ENCODE measurements around the gene BRAF. TPM values are rescaled to one million over a fixed set of nuclear protein-coding genes. Genes with fewer than 3 reads are reported as not detected.

BRAF gene
- total RNA-seq, 1 donor from 2014 or later, result 13.3 TPM

GRCh38 chr7:140901941-140902302 lies 22.8 kb downstream of the BRAF start:
- no peaks in the 10 kb centered on the region for H3K36me3 ChIP-seq (ENCODE audit: control insufficient read depth, insufficient read depth, low read length)
- H3K4me3 ChIP-seq (ENCODE audit: low read depth, low read length), result no peak overlapping the region
- TF ChIP-seq CTCF (IDR thresholded peaks at IDR 0.05; ENCODE audit: insufficient read depth, low read length, poor library complexity, severe bottlenecking), result no peak
- no peak for DNase-seq (ENCODE audit: low read depth)
- H3K27me3 ChIP-seq (ENCODE audit: control insufficient read depth, insufficient read depth, low read length), result no peaks in the 10 kb centered on the region

- TF ChIP-seq CTCF (IDR thresholded peaks at IDR 0.05; ENCODE audit: insufficient read depth, low read length, poor library complexity, severe bottlenecking), result no peak
These were observed 24.8 kb downstream of the BRAF start for GRCh38 chr7:140899883-140900282.

GRCh38 chr7:140898786-140899536 lies 25.8 kb downstream of the BRAF start:
- no peak overlapping the region for H3K4me3 ChIP-seq (ENCODE audit: low read depth, low read length)
- TF ChIP-seq CTCF (IDR thresholded peaks at IDR 0.05; ENCODE audit: insufficient read depth, low read length, poor library complexity, severe bottlenecking), result no peak
- no peak for DNase-seq (ENCODE audit: low read depth)
- H3K27me3 ChIP-seq (ENCODE audit: control insufficient read depth, insufficient read depth, low read length), result no peaks in the 10 kb centered on the region
- no peaks in the 10 kb centered on the region for H3K36me3 ChIP-seq (ENCODE audit: control insufficient read depth, insufficient read depth, low read length)

More at GRCh38 chr7:140899883-140900282, 24.8 kb downstream of the BRAF start:
- no peaks in the 10 kb centered on the region for H3K27me3 ChIP-seq (ENCODE audit: control insufficient read depth, insufficient read depth, low read length)
- H3K36me3 ChIP-seq (ENCODE audit: control insufficient read depth, insufficient read depth, low read length), result no peaks in the 10 kb centered on the region
- no peak overlapping the region for H3K4me3 ChIP-seq (ENCODE audit: low read depth, low read length)
- no peak for DNase-seq (ENCODE audit: low read depth)

GRCh38 chr7:140896996-140897395 lies 27.7 kb downstream of the BRAF start:
- H3K36me3 ChIP-seq (ENCODE audit: control insufficient read depth, insufficient read depth, low read length), result no peaks in the 10 kb centered on the region
- H3K27me3 ChIP-seq (ENCODE audit: control insufficient read depth, insufficient read depth, low read length), result no peaks in the 10 kb centered on the region
- no peak overlapping the region for H3K4me3 ChIP-seq (ENCODE audit: low read depth, low read length)
- TF ChIP-seq CTCF (IDR thresholded peaks at IDR 0.05; ENCODE audit: insufficient read depth, low read length, poor library complexity, severe bottlenecking), result no peak
- no peak for DNase-seq (ENCODE audit: low read depth)

GRCh38 chr7:140889645-140890044 lies 35.1 kb downstream of the BRAF start:
- no peak overlapping the region for H3K4me3 ChIP-seq (ENCODE audit: low read depth, low read length)
- no peak for DNase-seq (ENCODE audit: low read depth)
- H3K36me3 ChIP-seq (ENCODE audit: control insufficient read depth, insufficient read depth, low read length), result no peaks in the 10 kb centered on the region
- no peak for TF ChIP-seq CTCF (IDR thresholded peaks at IDR 0.05; ENCODE audit: insufficient read depth, low read length, poor library complexity, severe bottlenecking)
- H3K27me3 ChIP-seq (ENCODE audit: control insufficient read depth, insufficient read depth, low read length), result no peaks in the 10 kb centered on the region

- H3K4me3 ChIP-seq (ENCODE audit: low read depth, low read length), result no peak overlapping the region
- H3K27me3 ChIP-seq (ENCODE audit: control insufficient read depth, insufficient read depth, low read length), result no peaks in the 10 kb centered on the region
- no peak for TF ChIP-seq CTCF (IDR thresholded peaks at IDR 0.05; ENCODE audit: insufficient read depth, low read length, poor library complexity, severe bottlenecking)
- H3K36me3 ChIP-seq (ENCODE audit: control insufficient read depth, insufficient read depth, low read length), result no peaks in the 10 kb centered on the region
- DNase-seq (ENCODE audit: low read depth), result no peak
These were observed 35.6 kb downstream of the BRAF start for GRCh38 chr7:140889150-140889549.
